Sigmoid colon (tissue), 7 donors: Measurements from ENCODE around the gene CACNA1C. TPM values are rescaled to one million over a fixed set of nuclear protein-coding genes. Genes with fewer than 3 reads are reported as not detected.
A peak's percentile ranks its signal among the peaks of the same experiment; 100 is the strongest.

Experiments used
- DNase-seq: peaks from one replicate; pipeline ENCODE4 v3.0.0-alpha.2; 2019
- H3K27ac ChIP-seq, 4 donors: fragments of 200-600 bp; sonication (generic); one replicate each; pipeline ENCODE4 v1.5.1; 2016 to 2019; ENCODE audit warnings: mild to moderate bottlenecking in 1 of 4
- H3K27me3 ChIP-seq, 3 donors: fragments of 200-600 bp; sonication (generic); one replicate each; pipeline ENCODE4 v1.5.1; 2019; ENCODE audit warnings: mild to moderate bottlenecking in 1 of 3
- H3K36me3 ChIP-seq, 4 donors: fragments of 200-600 bp; sonication (generic); one replicate each; pipeline ENCODE4 v1.5.1; 2016 to 2019
- H3K4me1 ChIP-seq, 4 donors: fragments of 200-600 bp; sonication (generic); one replicate each; pipeline ENCODE4 v1.5.1; 2017 to 2019
- H3K4me3 ChIP-seq, 4 donors: fragments of 200-600 bp; sonication (generic); one replicate each; pipeline ENCODE4 v1.5.1; 2017 to 2019; ENCODE audit warnings: mild to moderate bottlenecking in 2 of 4, moderate library complexity in 1 of 4
- H3K9me3 ChIP-seq, 4 donors: fragments of 200-600 bp in 3 of 4; sonication (generic) in 3 of 4; one replicate each; pipeline versions ENCODE4 v1.5.1 to v1.6.1; 2013 to 2019
- CTCF ChIP-seq, 4 experiments: fragments of 450-650 bp in 3 of 4; fragments of 200-600 bp in 1 of 4; IDR thresholded peaks; one replicate each; pipeline ENCODE4 v1.5.1; 2016 to 2019; ENCODE audit warnings: antibody characterized with exemption in 4 of 4, mild to moderate bottlenecking in 3 of 4, moderate library complexity in 2 of 4
- EP300 ChIP-seq, 4 donors: sonication (generic); formaldehyde crosslinking; IDR thresholded peaks; one replicate each; pipeline ENCODE4 v1.6.1; 2017; ENCODE audit warnings: antibody characterized with exemption in 4 of 4
- POLR2A ChIP-seq, 2 donors: fragments of 450-650 bp; IDR thresholded peaks; one replicate each; pipeline ENCODE4 v1.6.1; 2016; ENCODE audit warnings: antibody characterized with exemption in 2 of 2, mild to moderate bottlenecking in 2 of 2, moderate library complexity in 2 of 2
- POLR2AphosphoS5 ChIP-seq, 4 donors: sonication (generic); formaldehyde crosslinking; IDR thresholded peaks; one replicate each; pipeline ENCODE4 v1.6.1; 2017; ENCODE audit warnings: antibody characterized with exemption in 4 of 4
- WGBS, 2 donors: extraction: QIAGEN DNeasy Blood & Tissue Kit; methylation state at CpG; one replicate each; pipeline ENCODE4 v1.1.7; 2013; 5-methylcytosine and 5-hydroxymethylcytosine counted together
- intact Hi-C: fragments of 100-400 bp; cut with DNase I; formaldehyde crosslinking; loops from one replicate; pipeline ENCODE4 v1.15.1; 2023
- polyA plus RNA-seq, 3 donors: library from polyadenylated mRNA; stranded (reverse); fragments of 200-250 nt; gene quantifications; one replicate each; pipeline ENCODE4 v1.2.3, GENCODE V29; 2013
- total RNA-seq, 4 donors: library from RNA; depleted of rRNA; stranded (reverse); fragments of >200 nt; gene quantifications; one replicate each; pipeline ENCODE4 v1.1.0, GENCODE V29; 2016
- donor health status: healthy with polysubstance abuse.
- donor health status: Bipolar disorder and iron deficiency.
- donor health status: healthy.

CACNA1C gene
- total and polyA plus RNA-seq, 7 donors, result 0.46 to 213 (median 62.0) TPM

DNA sequence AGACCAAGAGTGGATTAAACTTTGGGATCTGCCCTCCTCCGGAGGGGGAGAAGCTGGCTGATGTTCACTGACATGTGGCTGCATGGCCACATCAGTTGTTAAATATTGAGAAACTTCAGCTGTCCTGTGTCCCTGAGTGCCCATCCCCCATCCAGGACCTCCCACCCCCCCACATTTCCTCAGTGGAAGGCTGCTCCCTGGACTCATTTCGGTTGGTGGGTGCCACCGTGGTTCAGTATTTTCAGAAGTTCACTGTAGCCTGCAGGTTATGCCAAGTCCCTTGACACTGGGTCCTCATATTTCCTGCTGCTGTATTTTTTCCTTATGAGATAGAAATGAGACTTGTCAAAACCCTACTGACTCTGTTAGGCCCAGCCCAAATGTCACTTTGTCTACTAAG is 302.4 kb downstream of the CACNA1C start:
- WGBS, 2 donors, result 61 to 80% methylated on average over 3 of the region's 3 CpGs
- H3K36me3 ChIP-seq, result no peaks in the 10 kb centered on the region

GRCh38 chr12:2355604-2356003 is 302.8 kb downstream of the CACNA1C start:
- Histone ChIP-seq H3K4me3 (no peak overlapping the region), H3K4me1 (peaks cover 0 to 79% (median 68%) of the 10 kb centered on the region in 4 donors), H3K36me3 (no peaks in the 10 kb centered on the region), H3K9me3 (no peaks in the 10 kb centered on the region), H3K27me3 (no peaks in the 10 kb centered on the region), H3K27ac (peak overlapping the region in 3 of 4 donors; percentile 21 to 94 (median 81))
- intact Hi-C loops, result loop anchor here (5.0 kb wide), 1 partner anchor 77 kb away; no protein-coding TSS in a partner anchor
- TF ChIP-seq POLR2A (IDR thresholded peaks at IDR 0.05), result no peak
- TF ChIP-seq POLR2AphosphoS5 (IDR thresholded peaks at IDR 0.05), result no peak
- TF ChIP-seq EP300 (IDR thresholded peaks at IDR 0.05), result no peak
- no peak for TF ChIP-seq CTCF (IDR thresholded peaks at IDR 0.05)
- 83 to 90% methylated on average over 5 of the region's 5 CpGs for WGBS, 2 donors
- DNase-seq, result no peak

More for the DNA sequence above, 302.4 kb downstream of the CACNA1C start:
- intact Hi-C loops, result loop anchor here (5.0 kb wide), 1 partner anchor 77 kb away; no protein-coding TSS in a partner anchor
- Histone ChIP-seq H3K27me3 (no peaks in the 10 kb centered on the region), H3K4me1 (peaks cover 0 to 81% (median 69%) of the 10 kb centered on the region in 4 donors), H3K27ac (peak overlapping the region in 3 of 4 donors; percentile 24 to 94 (median 81)), H3K4me3 (no peak overlapping the region), H3K9me3 (no peaks in the 10 kb centered on the region)
- no peak for DNase-seq
- TF ChIP-seq POLR2A (IDR thresholded peaks at IDR 0.05) (no peak), POLR2AphosphoS5 (IDR thresholded peaks at IDR 0.05) (no peak), CTCF (IDR thresholded peaks at IDR 0.05) (no peak), EP300 (IDR thresholded peaks at IDR 0.05) (no peak)

DNA sequence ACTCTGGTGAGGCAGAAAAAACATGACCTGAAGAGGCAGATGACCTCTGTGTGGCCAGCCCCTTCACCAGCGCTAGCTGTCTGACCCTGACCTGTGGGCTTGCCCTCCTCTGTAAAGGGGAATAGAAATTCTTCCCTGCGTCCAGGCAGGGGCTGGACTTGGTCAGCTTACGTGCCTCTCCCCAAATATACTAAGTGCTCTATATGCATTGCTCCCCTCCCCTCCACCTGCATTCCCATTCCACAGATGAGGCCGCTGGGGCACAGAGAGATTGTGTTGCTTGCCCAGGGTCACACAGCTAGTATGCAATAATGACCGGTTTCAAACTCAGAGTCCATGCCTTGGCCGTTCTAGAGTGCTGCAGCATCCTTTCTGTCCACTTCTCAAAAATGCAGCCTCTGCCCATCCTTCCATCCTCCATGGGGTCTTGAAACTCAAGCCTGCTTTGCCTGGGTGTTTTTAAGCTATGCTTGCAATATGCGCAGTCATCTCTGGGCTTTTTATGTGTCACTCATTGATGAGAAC is 303.9 kb downstream of the CACNA1C start:
- intact Hi-C loops, result loop anchor here (5.0 kb wide), 1 partner anchor 76 kb away; no protein-coding TSS in a partner anchor
- H3K36me3 ChIP-seq, result peaks cover 0 to 4% (median 0%) of the 10 kb centered on the region in 4 donors
- H3K4me1 ChIP-seq, result peaks cover 0 to 72% (median 64%) of the 10 kb centered on the region in 4 donors
- 88 to 92% methylated on average over 7 of the region's 7 CpGs for WGBS, 2 donors
- no peak for DNase-seq
- TF ChIP-seq POLR2A (IDR thresholded peaks at IDR 0.05) (no peak), POLR2AphosphoS5 (IDR thresholded peaks at IDR 0.05) (no peak), CTCF (IDR thresholded peaks at IDR 0.05) (no peak), EP300 (IDR thresholded peaks at IDR 0.05) (no peak)
- no peaks in the 10 kb centered on the region for H3K9me3 ChIP-seq
- peak overlapping the region in 3 of 4 donors; percentile 68 to 94 (median 81) for H3K27ac ChIP-seq
- H3K4me3 ChIP-seq, result no peak overlapping the region
- H3K27me3 ChIP-seq, result no peaks in the 10 kb centered on the region

- TF ChIP-seq CTCF (IDR thresholded peaks at IDR 0.05) (no peak), EP300 (IDR thresholded peaks at IDR 0.05) (no peak), POLR2A (IDR thresholded peaks at IDR 0.05) (no peak), POLR2AphosphoS5 (IDR thresholded peaks at IDR 0.05) (peak in 1 of 4 donors; percentile 8)
- Histone ChIP-seq H3K4me1 (peaks cover 0 to 57% (median 50%) of the 10 kb centered on the region in 4 donors), H3K36me3 (peaks cover 0 to 5% (median 0%) of the 10 kb centered on the region in 4 donors), H3K27me3 (no peaks in the 10 kb centered on the region), H3K9me3 (no peaks in the 10 kb centered on the region), H3K27ac (peak overlapping the region; percentile 43 to 94 (median 74)), H3K4me3 (no peak overlapping the region)
- 51 to 84% methylated on average over 8 of the region's 8 CpGs for WGBS, 2 donors
- DNase-seq, result peak; percentile 58
- intact Hi-C loops, result loop anchor here (5.0 kb wide), 1 partner anchor 73 kb away; no protein-coding TSS in a partner anchor
Observed at GRCh38 chr12:2358986-2359658, 306.3 kb downstream of the CACNA1C start.
